Fibroblast of lung (primary cell): ENCODE results near the gene SMTN. TPM values are rescaled to one million over a fixed set of nuclear protein-coding genes. Genes with fewer than 3 reads are reported as not detected.
"Not testable (repeated sequence)": the region's sequence is repeated elsewhere in the genome, so short reads cannot be mapped to it uniquely, and the experiment has no call there.

Experiments
- DNase-seq, 2 donors: peaks; one replicate each; pipeline versions ENCODE4 v3.0.0 to v3.0.0-alpha.2; 2010; ENCODE audit warnings: low read depth in 2 of 2
- H2AFZ ChIP-seq: 2 replicates; pipeline ENCODE4 v1.5.1; 2012; ENCODE audit warnings: low read length, control low read depth, inconsistent platforms
- H3K27ac ChIP-seq: 2 replicates; pipeline ENCODE4 v1.5.1; 2011; ENCODE audit warnings: low read length, control low read depth; ENCODE audit not compliant: insufficient read depth
- H3K27me3 ChIP-seq: 2 replicates; pipeline ENCODE4 v1.5.1; 2011; ENCODE audit warnings: mild to moderate bottlenecking, low read length; ENCODE audit not compliant: control insufficient read depth, insufficient read depth
- H3K36me3 ChIP-seq: 2 replicates; pipeline ENCODE4 v1.5.1; 2011; ENCODE audit warnings: low read length; ENCODE audit not compliant: control insufficient read depth, insufficient read depth
- H3K4me1 ChIP-seq: 2 replicates; pipeline ENCODE4 v1.5.1; 2011; ENCODE audit warnings: low read length; ENCODE audit not compliant: control insufficient read depth, insufficient read depth; ENCODE audit errors: extremely low read depth
- H3K4me2 ChIP-seq: 2 replicates; pipeline ENCODE4 v1.5.1; 2011; ENCODE audit warnings: low read length, control low read depth; ENCODE audit not compliant: insufficient read depth; ENCODE audit errors: extremely low read depth
- H3K4me3 ChIP-seq, 4 experiments: fragments of 200-600 bp in 1 of 4; sonication (generic) in 1 of 4; replicated peaks in 1 of 4; 2 replicates each; pipeline ENCODE4 v1.5.1; 2011 to 2016; ENCODE audit warnings: low read length in 4 of 4, low read depth in 3 of 4, mild to moderate bottlenecking in 3 of 4, control low read depth in 2 of 4, inconsistent platforms in 1 of 4, mixed read lengths in 1 of 4; ENCODE audit not compliant: insufficient read depth in 1 of 4; ENCODE audit errors: control extremely low read depth in 1 of 4
- H3K79me2 ChIP-seq: 2 replicates; pipeline ENCODE4 v1.5.1; 2012; ENCODE audit warnings: mild to moderate bottlenecking, low read length, inconsistent platforms; ENCODE audit not compliant: control insufficient read depth, insufficient read depth
- H3K9ac ChIP-seq: 2 replicates; pipeline ENCODE4 v1.5.1; 2011; ENCODE audit warnings: mild to moderate bottlenecking, low read length, control low read depth; ENCODE audit not compliant: insufficient read depth
- H3K9me3 ChIP-seq: 2 replicates; pipeline ENCODE4 v1.5.1; 2012; ENCODE audit warnings: low read depth, low read length; ENCODE audit not compliant: control insufficient read depth, insufficient read depth
- H4K20me1 ChIP-seq: 2 replicates; pipeline ENCODE4 v1.5.1; 2011; ENCODE audit warnings: low read length; ENCODE audit not compliant: control insufficient read depth, insufficient read depth; ENCODE audit errors: extremely low read depth
- EZH2 ChIP-seq: IDR thresholded peaks from 2 replicates; pipeline ENCODE4 v1.5.1; 2012; ENCODE audit warnings: low read length, control low read depth, mild to moderate bottlenecking; ENCODE audit errors: missing control alignments
- polyA plus RNA-seq, 2 donors: library from polyadenylated mRNA; depleted of rRNA in 1 of 2; stranded (reverse) in 1 of 2; unstranded in 1 of 2; fragments of >200 nt; gene quantifications; 2 replicates each; pipeline ENCODE4 v1.2.1, GENCODE V29; 2011 to 2012; ENCODE audit warnings: missing spikeins in 1 of 2
- total RNA-seq: library from RNA; depleted of rRNA; stranded (reverse); fragments of >200 nt; gene quantifications from 2 replicates; pipeline ENCODE4 v1.2.1, GENCODE V29; 2014
- TF ChIP-seq, protein P1 (sequence below), 2 donors: IDR thresholded peaks in 1 of 2; conservative IDR thresholded peaks in 1 of 2; 1 replicate in 1 of 2; 2 replicates in 1 of 2; pipeline ENCODE4 v1.5.1; 2011 to 2012; ENCODE audit warnings: low read length in 2 of 2, control low read depth in 1 of 2, inconsistent platforms in 1 of 2, low read depth in 1 of 2, mild to moderate bottlenecking in 1 of 2

SMTN gene
- total and polyA plus RNA-seq, 2 donors (not counting 1 experiment from before 2014, with no cell fraction given), result 43.7 to 95.1 TPM

DNA sequence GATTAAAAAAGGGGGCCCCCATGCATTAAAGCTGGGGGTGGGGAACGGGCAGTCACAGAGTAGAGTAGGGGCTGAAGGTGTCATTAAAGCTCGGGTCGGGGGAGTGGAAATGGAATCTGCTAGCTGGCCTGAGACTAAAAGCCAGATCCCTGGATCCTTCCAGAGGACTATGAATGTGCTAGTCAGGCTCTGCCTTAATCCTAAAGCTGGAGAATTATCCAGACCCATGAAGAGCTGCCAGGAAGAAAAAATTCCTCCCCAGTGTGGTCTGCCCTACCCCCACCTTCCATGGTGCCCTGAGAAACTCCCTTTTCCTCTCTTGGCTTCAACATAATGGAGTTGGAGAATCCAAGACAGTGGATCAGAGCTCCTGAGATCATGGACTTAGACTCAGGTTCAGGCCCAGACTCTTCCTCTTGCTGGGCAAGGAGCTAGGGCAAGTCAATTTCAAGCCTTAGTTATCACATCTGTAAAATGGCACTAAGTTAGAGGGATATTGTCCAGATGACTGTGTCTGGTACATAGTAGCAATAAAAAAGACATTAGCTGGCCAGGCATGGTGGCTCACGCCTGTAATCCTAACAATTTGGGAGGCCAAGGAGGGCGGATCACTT lies 24.0 kb upstream of the SMTN start:
- Histone ChIP-seq H3K4me3 (no peak overlapping the region), H2AFZ (no peak overlapping the region), H3K4me1 (peaks cover 8% of the 10 kb centered on the region), H3K27me3 (no peaks in the 10 kb centered on the region), H3K27ac (no peak overlapping the region), H3K79me2 (no peaks in the 10 kb centered on the region), H4K20me1 (no peaks in the 10 kb centered on the region), H3K9ac (no peak overlapping the region), H3K9me3 (no peaks in the 10 kb centered on the region), H3K36me3 (no peaks in the 10 kb centered on the region), H3K4me2 (no peak overlapping the region)
- no peak for TF ChIP-seq EZH2
- TF ChIP-seq, protein P1, sequence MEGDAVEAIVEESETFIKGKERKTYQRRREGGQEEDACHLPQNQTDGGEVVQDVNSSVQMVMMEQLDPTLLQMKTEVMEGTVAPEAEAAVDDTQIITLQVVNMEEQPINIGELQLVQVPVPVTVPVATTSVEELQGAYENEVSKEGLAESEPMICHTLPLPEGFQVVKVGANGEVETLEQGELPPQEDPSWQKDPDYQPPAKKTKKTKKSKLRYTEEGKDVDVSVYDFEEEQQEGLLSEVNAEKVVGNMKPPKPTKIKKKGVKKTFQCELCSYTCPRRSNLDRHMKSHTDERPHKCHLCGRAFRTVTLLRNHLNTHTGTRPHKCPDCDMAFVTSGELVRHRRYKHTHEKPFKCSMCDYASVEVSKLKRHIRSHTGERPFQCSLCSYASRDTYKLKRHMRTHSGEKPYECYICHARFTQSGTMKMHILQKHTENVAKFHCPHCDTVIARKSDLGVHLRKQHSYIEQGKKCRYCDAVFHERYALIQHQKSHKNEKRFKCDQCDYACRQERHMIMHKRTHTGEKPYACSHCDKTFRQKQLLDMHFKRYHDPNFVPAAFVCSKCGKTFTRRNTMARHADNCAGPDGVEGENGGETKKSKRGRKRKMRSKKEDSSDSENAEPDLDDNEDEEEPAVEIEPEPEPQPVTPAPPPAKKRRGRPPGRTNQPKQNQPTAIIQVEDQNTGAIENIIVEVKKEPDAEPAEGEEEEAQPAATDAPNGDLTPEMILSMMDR (conservative IDR thresholded peaks at IDR 0.05 in 1 of 2, IDR thresholded peaks at IDR 0.05 in 1 of 2; ENCODE audit: low read depth in 1 of 2, low read length in 2 of 2), result no peak
- DNase-seq, result no peak

DNA sequence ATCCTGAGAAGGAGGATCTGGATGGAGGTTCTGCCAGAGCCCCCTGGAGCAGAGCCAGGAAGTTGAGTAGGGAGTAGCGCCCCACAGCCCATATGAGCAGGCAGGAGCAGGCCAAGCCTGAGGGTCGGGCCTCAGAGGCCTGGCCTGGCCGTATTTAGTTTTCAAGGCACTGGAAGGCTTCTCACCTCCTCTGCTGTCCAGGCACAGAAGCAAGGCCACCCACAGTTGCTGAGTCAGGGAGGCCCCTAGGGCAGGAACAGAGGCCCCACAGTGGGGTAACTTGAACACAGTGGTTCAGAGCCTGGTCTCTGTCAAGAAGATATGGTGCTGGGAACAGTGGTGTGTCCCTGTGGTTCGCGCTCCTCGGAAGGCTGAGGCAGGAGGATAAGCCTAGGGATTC lies 21.5 kb upstream of the SMTN start:
- H3K79me2 ChIP-seq, H3K27me3 ChIP-seq, H3K36me3 ChIP-seq, H3K4me1 ChIP-seq, H3K9me3 ChIP-seq, H3K27ac ChIP-seq, H3K4me3 ChIP-seq, DNase-seq, H3K9ac ChIP-seq, H3K4me2 ChIP-seq, H4K20me1 ChIP-seq, H2AFZ ChIP-seq: not testable (repeated sequence)

DNA sequence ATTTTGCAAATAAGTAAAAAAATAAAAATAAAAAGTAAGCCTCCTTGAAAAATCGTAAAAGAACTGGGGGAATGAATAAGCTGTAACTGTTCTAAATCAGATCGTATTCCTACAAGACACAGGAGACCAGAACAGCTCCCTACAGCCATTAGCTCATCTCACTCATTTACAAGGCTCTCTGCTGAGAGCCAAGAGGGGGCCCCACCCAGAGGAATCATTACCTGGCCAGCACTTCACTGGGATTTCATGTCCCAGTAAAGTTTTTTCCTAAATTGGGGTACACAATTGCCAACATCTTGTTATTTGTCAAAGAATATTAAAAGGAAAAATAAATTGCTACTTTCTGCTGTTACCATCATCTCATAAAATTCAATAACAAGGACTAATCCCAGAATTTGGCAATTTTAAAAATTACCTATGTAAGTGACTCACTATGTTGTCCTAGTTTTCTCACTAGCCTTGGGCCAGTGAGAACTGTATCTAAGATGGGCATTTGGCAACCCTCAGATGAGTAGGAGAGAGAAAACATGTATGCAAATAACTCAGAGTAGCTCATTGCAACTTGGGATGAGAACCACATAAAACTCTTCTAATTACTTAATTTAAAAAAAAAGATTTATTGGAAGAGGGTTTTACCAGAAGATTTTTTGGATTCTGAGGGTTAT lies 18.4 kb upstream of the SMTN start:
- no peaks in the 10 kb centered on the region for H3K9me3 ChIP-seq
- no peak overlapping the region for H3K9ac ChIP-seq
- H3K27ac ChIP-seq, result no peak overlapping the region
- H4K20me1 ChIP-seq, result no peaks in the 10 kb centered on the region
- no peaks in the 10 kb centered on the region for H3K79me2 ChIP-seq
- no peak for DNase-seq
- no peaks in the 10 kb centered on the region for H3K4me1 ChIP-seq
- H3K4me2 ChIP-seq, result no peak overlapping the region
- H3K4me3 ChIP-seq, result no peak overlapping the region
- no peaks in the 10 kb centered on the region for H3K27me3 ChIP-seq
- TF ChIP-seq, protein P1 (conservative IDR thresholded peaks at IDR 0.05 in 1 of 2, IDR thresholded peaks at IDR 0.05 in 1 of 2; ENCODE audit: low read depth in 1 of 2, low read length in 2 of 2), result no peak
- TF ChIP-seq EZH2, result no peak
- no peaks in the 10 kb centered on the region for H3K36me3 ChIP-seq
- no peak overlapping the region for H2AFZ ChIP-seq
